H9 (cell line): ENCODE measurements around the gene OLIG2. TPM values are rescaled to one million over a fixed set of nuclear protein-coding genes. Genes with fewer than 3 reads are reported as not detected.

Source experiments
- DNase-seq: peaks from one replicate; pipeline ENCODE4 v3.0.0-alpha.2; 2017
- H2AFZ ChIP-seq: one replicate; pipeline ENCODE4 v1.6.1; 2013; ENCODE audit warnings: mild to moderate bottlenecking, low read length, control low read depth, moderate library complexity
- H2AK5ac ChIP-seq: 2 replicates; pipeline ENCODE4 v1.6.1; 2013; ENCODE audit warnings: low read length, control low read depth, mixed read lengths; ENCODE audit not compliant: insufficient read length
- H2BK120ac ChIP-seq: one replicate; pipeline ENCODE4 v1.6.1; 2013; ENCODE audit warnings: low read depth, mild to moderate bottlenecking, low read length, control low read depth, inconsistent platforms; ENCODE audit not compliant: poor library complexity, severe bottlenecking
- H2BK12ac ChIP-seq: 2 replicates; pipeline ENCODE4 v1.6.1; 2013; ENCODE audit warnings: low read length, control low read depth, mixed read lengths, low read depth; ENCODE audit not compliant: insufficient read length
- H2BK15ac ChIP-seq: 2 replicates; pipeline ENCODE4 v1.6.1; 2013; ENCODE audit warnings: low read depth, low read length, control low read depth
- H2BK20ac ChIP-seq: one replicate; pipeline ENCODE4 v1.6.1; 2013; ENCODE audit warnings: low read depth, mild to moderate bottlenecking, low read length, control low read depth, inconsistent platforms; ENCODE audit not compliant: poor library complexity, severe bottlenecking
- H2BK5ac ChIP-seq: 2 replicates; pipeline ENCODE4 v1.6.1; 2013; ENCODE audit warnings: low read length, control low read depth, mixed read lengths; ENCODE audit not compliant: insufficient read length
- H3K14ac ChIP-seq: 2 replicates; pipeline ENCODE4 v1.6.1; 2013; ENCODE audit warnings: low read length, control low read depth; ENCODE audit not compliant: insufficient read depth
- H3K18ac ChIP-seq: 2 replicates; pipeline ENCODE4 v1.6.1; 2013; ENCODE audit warnings: low read depth, mild to moderate bottlenecking, mixed read lengths, low read length, control low read depth; ENCODE audit not compliant: insufficient read length
- H3K23ac ChIP-seq: 2 replicates; pipeline ENCODE4 v1.6.1; 2013; ENCODE audit warnings: low read length, control low read depth, mixed read lengths, low read depth; ENCODE audit not compliant: insufficient read length
- H3K23me2 ChIP-seq: 2 replicates; pipeline ENCODE4 v1.6.1; 2013; ENCODE audit warnings: low read depth, mild to moderate bottlenecking, mixed read lengths, low read length, control low read depth; ENCODE audit not compliant: insufficient read length, poor library complexity, severe bottlenecking
- H3K27ac ChIP-seq: 2 replicates; pipeline ENCODE4 v1.5.1; 2013; ENCODE audit warnings: low read length, control low read depth, mixed read lengths, low read depth; ENCODE audit not compliant: insufficient read length
- H3K27me3 ChIP-seq: 2 replicates; pipeline ENCODE4 v1.6.1; 2013; ENCODE audit warnings: low read length, control low read depth, inconsistent platforms; ENCODE audit not compliant: insufficient read depth
- H3K4ac ChIP-seq: 2 replicates; pipeline ENCODE4 v1.6.1; 2013; ENCODE audit warnings: low read depth, mild to moderate bottlenecking, control low read depth, inconsistent platforms, low read length, moderate library complexity
- H3K4me1 ChIP-seq: 2 replicates; pipeline ENCODE4 v1.6.1; 2013; ENCODE audit warnings: low read length, control low read depth, inconsistent platforms; ENCODE audit not compliant: insufficient read depth
- H3K4me2 ChIP-seq: 2 replicates; pipeline ENCODE4 v1.6.1; 2013; ENCODE audit warnings: low read length, control low read depth, mixed read lengths; ENCODE audit not compliant: insufficient read length, insufficient read depth
- H3K56ac ChIP-seq: 2 replicates; pipeline ENCODE4 v1.6.1; 2013; ENCODE audit warnings: low read depth, mild to moderate bottlenecking, mixed read lengths, low read length, control low read depth; ENCODE audit not compliant: insufficient read length
- H3K79me1 ChIP-seq: 2 replicates; pipeline ENCODE4 v1.6.1; 2013; ENCODE audit warnings: low read depth, mild to moderate bottlenecking, moderate library complexity, low read length, control low read depth, inconsistent platforms; ENCODE audit not compliant: insufficient read depth, poor library complexity, severe bottlenecking
- H3K79me2 ChIP-seq: 2 replicates; pipeline ENCODE4 v1.6.1; 2013; ENCODE audit warnings: low read length, control low read depth, inconsistent platforms; ENCODE audit not compliant: insufficient read depth
- H3K9ac ChIP-seq: 2 replicates; pipeline ENCODE4 v1.6.1; 2013; ENCODE audit warnings: low read length, control low read depth, mixed read lengths; ENCODE audit not compliant: insufficient read length; ENCODE audit errors: extremely low read depth
- H3K9me3 ChIP-seq: one replicate; pipeline ENCODE4 v1.6.1; 2013; ENCODE audit warnings: low read depth, low read length, inconsistent platforms; ENCODE audit not compliant: control insufficient read depth
- H3T11ph ChIP-seq: one replicate; pipeline ENCODE4 v1.6.1; 2013; ENCODE audit warnings: mild to moderate bottlenecking, low read length, control low read depth, inconsistent platforms
- H4K20me1 ChIP-seq: one replicate; pipeline ENCODE4 v1.6.1; 2013; ENCODE audit not compliant: control insufficient read depth, insufficient read length, insufficient read depth
- H4K5ac ChIP-seq: 2 replicates; pipeline ENCODE4 v1.6.1; 2013; ENCODE audit warnings: low read depth, mild to moderate bottlenecking, mixed read lengths, low read length, control low read depth; ENCODE audit not compliant: insufficient read length
- H4K8ac ChIP-seq: replicated peaks from 2 replicates; pipeline ENCODE4 v1.6.1; 2013; ENCODE audit warnings: low read length, control low read depth, mixed read lengths, low read depth; ENCODE audit not compliant: insufficient read length
- H4K91ac ChIP-seq: 2 replicates; pipeline ENCODE4 v1.6.1; 2013; ENCODE audit warnings: low read depth, mild to moderate bottlenecking, moderate library complexity, mixed read lengths, low read length, control low read depth; ENCODE audit not compliant: insufficient read length
- H3K27ac Mint-ChIP-seq, 3 experiments: 2 replicates in 2 of 3; 3 replicates in 1 of 3; pipeline ENCODE4 v1.8.0; 2020 to 2021; ENCODE audit warnings: mixed read lengths in 3 of 3, mild to moderate bottlenecking in 1 of 3, moderate library complexity in 1 of 3
- H3K27me3 Mint-ChIP-seq: 2 replicates; pipeline ENCODE4 v1.8.0; 2021; ENCODE audit warnings: low read depth, mild to moderate bottlenecking, moderate library complexity, mixed read lengths
- H3K36me3 Mint-ChIP-seq, 3 experiments: 2 replicates in 2 of 3; 3 replicates in 1 of 3; pipeline ENCODE4 v1.8.0; 2020 to 2021; ENCODE audit warnings: low read depth in 3 of 3, mixed read lengths in 3 of 3; ENCODE audit not compliant: insufficient read depth in 1 of 3
- H3K4me1 Mint-ChIP-seq, 2 experiments: 2 replicates each; pipeline ENCODE4 v1.8.0; 2020; ENCODE audit warnings: mixed read lengths in 2 of 2
- H3K4me3 Mint-ChIP-seq, 2 experiments: 2 replicates in 1 of 2; 3 replicates in 1 of 2; pipeline ENCODE4 v1.8.0; 2020 to 2021; ENCODE audit warnings: mild to moderate bottlenecking in 2 of 2, mixed read lengths in 2 of 2, moderate library complexity in 1 of 2
- H3K9me3 Mint-ChIP-seq, 2 experiments: 2 replicates in 1 of 2; 3 replicates in 1 of 2; pipeline ENCODE4 v1.8.0; 2020; ENCODE audit warnings: mild to moderate bottlenecking in 2 of 2, mixed read lengths in 2 of 2, moderate library complexity in 1 of 2
- CTCF ChIP-seq: fragments of 200-600 bp; sonication (generic); conservative IDR thresholded peaks from 3 replicates; pipeline ENCODE4 v1.8.0; 2021; ENCODE audit warnings: antibody characterized with exemption, mild to moderate bottlenecking
- WGBS: extraction: QIAGEN DNeasy Blood & Tissue Kit; methylation state at CpG from one replicate; pipeline ENCODE4 v1.1.7; 2013; ENCODE audit warnings: missing lambda C conversion rate, low lambda C conversion rate, mixed read lengths; ENCODE audit not compliant: insufficient read length; ENCODE audit errors: extremely low coverage; 5-methylcytosine and 5-hydroxymethylcytosine counted together
- total RNA-seq: library from RNA; stranded (reverse); gene quantifications from 2 replicates; pipeline ENCODE4 v1.2.1, GENCODE V29; 2021

Gene OLIG2
- total RNA-seq, 1 experiment from 2014 or later: 1.4 TPM

- Histone ChIP-seq H2BK5ac (no peak overlapping the region), H3K9me3 (no peaks in the 10 kb centered on the region), H4K20me1 (no peaks in the 10 kb centered on the region), H2BK120ac (no peak overlapping the region), H4K5ac (no peak overlapping the region), H2AFZ (no peak overlapping the region), H3K4ac (no peak overlapping the region), H3K4me2 (no peak overlapping the region), H3T11ph (no peak overlapping the region), H2BK15ac (no peak overlapping the region), H2BK12ac (no peak overlapping the region), H2AK5ac (no peak overlapping the region), H3K79me1 (no peaks in the 10 kb centered on the region), H3K27me3 (peaks cover 52% of the 10 kb centered on the region), H3K9ac (no peak overlapping the region), H3K18ac (no peak overlapping the region), H3K79me2 (no peaks in the 10 kb centered on the region), H3K4me1 (no peaks in the 10 kb centered on the region; the same call in 1 of the 2 replicates), H3K56ac (no peak overlapping the region), H4K91ac (no peak overlapping the region), H3K14ac (no peak overlapping the region), H4K8ac (no peak overlapping the region), H3K23me2 (peaks cover 12% of the 10 kb centered on the region), H3K23ac (no peak overlapping the region), H3K27ac (no peak overlapping the region), H2BK20ac (no peak overlapping the region)
- Mint-ChIP-seq H3K4me1 (peaks cover 22 to 29% of the 10 kb centered on the region in 2 experiments), H3K9me3 (peaks cover 8 to 12% of the 10 kb centered on the region in 2 experiments), H3K27me3 (peaks cover 91% of the 10 kb centered on the region), H3K27ac (no peak overlapping the region), H3K36me3 (peaks cover 0 to 4% (median 0%) of the 10 kb centered on the region in 3 experiments; a peak in 1 of 7 replicates), H3K4me3 (no peak overlapping the region)
- WGBS: no CpG with 5 or more reads among the region's 4 CpGs
- no peak for TF ChIP-seq CTCF
- DNase-seq: no peak
Measured at GRCh38 chr21:33067457-33067856, 41.7 kb downstream of the OLIG2 start.
